Measurements from ENCODE around the gene PPM1F. TPM values are rescaled to one million over a fixed set of nuclear protein-coding genes. Genes with fewer than 3 reads are reported as not detected.

The PPM1F gene
- total and polyA plus RNA-seq, 2 donors (not counting 1 experiment from before 2014, with no cell fraction given) = 12.5 to 37.0 TPM

- DNase-seq (ENCODE audit: low read depth in 2 of 2) = no peak
- no peak overlapping the region for H3K4me3 ChIP-seq (replicated peaks in 1 of 4; ENCODE audit: control extremely low read depth in 1 of 4, insufficient read depth in 1 of 4, low read depth in 3 of 4, low read length in 4 of 4)
- H3K9me3 ChIP-seq (ENCODE audit: control insufficient read depth, insufficient read depth, low read depth, low read length) = no peaks in the 10 kb centered on the region
- no peaks in the 10 kb centered on the region for H3K4me1 ChIP-seq (ENCODE audit: control insufficient read depth, extremely low read depth, insufficient read depth, low read length)
- H3K27me3 ChIP-seq (ENCODE audit: control insufficient read depth, insufficient read depth, low read length) = no peaks in the 10 kb centered on the region
- no peaks in the 10 kb centered on the region for H3K79me2 ChIP-seq (ENCODE audit: control insufficient read depth, insufficient read depth, low read length)
- H4K20me1 ChIP-seq (ENCODE audit: control insufficient read depth, extremely low read depth, insufficient read depth, low read length) = no peaks in the 10 kb centered on the region
- TF ChIP-seq EZH2 (IDR thresholded peaks at IDR 0.05; ENCODE audit: low read length, missing control alignments) = no peak
- no peak for TF ChIP-seq CTCF (conservative IDR thresholded peaks at IDR 0.05 in 1 of 2, IDR thresholded peaks at IDR 0.05 in 1 of 2; ENCODE audit: low read depth in 1 of 2, low read length in 2 of 2)
- no peaks in the 10 kb centered on the region for H3K36me3 ChIP-seq (ENCODE audit: control insufficient read depth, insufficient read depth, low read length)
- H3K9ac ChIP-seq (ENCODE audit: insufficient read depth, low read length) = no peak overlapping the region
- H3K27ac ChIP-seq (ENCODE audit: insufficient read depth, low read length) = no peak overlapping the region
- no peak overlapping the region for H3K4me2 ChIP-seq (ENCODE audit: extremely low read depth, insufficient read depth, low read length)
- H2AFZ ChIP-seq (ENCODE audit: low read length) = no peak overlapping the region
Observed at GRCh38 chr22:21903283-21903682, 49.4 kb downstream of the PPM1F start.

GRCh38 chr22:21902296-21903087, 50.2 kb downstream of the PPM1F start:
- DNase-seq (ENCODE audit: low read depth in 2 of 2) = no peak
- TF ChIP-seq CTCF (conservative IDR thresholded peaks at IDR 0.05 in 1 of 2, IDR thresholded peaks at IDR 0.05 in 1 of 2; ENCODE audit: low read depth in 1 of 2, low read length in 2 of 2) (no peak), EZH2 (IDR thresholded peaks at IDR 0.05; ENCODE audit: low read length, missing control alignments) (no peak)
- H3K9ac ChIP-seq (ENCODE audit: insufficient read depth, low read length) = no peak overlapping the region
- H2AFZ ChIP-seq (ENCODE audit: low read length) = no peak overlapping the region
- H3K4me1 ChIP-seq (ENCODE audit: control insufficient read depth, extremely low read depth, insufficient read depth, low read length) = no peaks in the 10 kb centered on the region
- no peaks in the 10 kb centered on the region for H3K79me2 ChIP-seq (ENCODE audit: control insufficient read depth, insufficient read depth, low read length)
- H3K9me3 ChIP-seq (ENCODE audit: control insufficient read depth, insufficient read depth, low read depth, low read length) = no peaks in the 10 kb centered on the region
- H3K4me2 ChIP-seq (ENCODE audit: extremely low read depth, insufficient read depth, low read length) = no peak overlapping the region
- no peaks in the 10 kb centered on the region for H3K36me3 ChIP-seq (ENCODE audit: control insufficient read depth, insufficient read depth, low read length)
- H3K27me3 ChIP-seq (ENCODE audit: control insufficient read depth, insufficient read depth, low read length) = no peaks in the 10 kb centered on the region
- no peak overlapping the region for H3K27ac ChIP-seq (ENCODE audit: insufficient read depth, low read length)
- no peak overlapping the region for H3K4me3 ChIP-seq (replicated peaks in 1 of 4; ENCODE audit: control extremely low read depth in 1 of 4, insufficient read depth in 1 of 4, low read depth in 3 of 4, low read length in 4 of 4)
- no peaks in the 10 kb centered on the region for H4K20me1 ChIP-seq (ENCODE audit: control insufficient read depth, extremely low read depth, insufficient read depth, low read length)

- Histone ChIP-seq H3K27me3 (ENCODE audit: control insufficient read depth, insufficient read depth, low read length) (no peaks in the 10 kb centered on the region), H3K36me3 (ENCODE audit: control insufficient read depth, insufficient read depth, low read length) (no peaks in the 10 kb centered on the region), H3K4me2 (ENCODE audit: extremely low read depth, insufficient read depth, low read length) (no peak overlapping the region), H3K9me3 (ENCODE audit: control insufficient read depth, insufficient read depth, low read depth, low read length) (no peaks in the 10 kb centered on the region), H2AFZ (ENCODE audit: low read length) (no peak overlapping the region), H3K79me2 (ENCODE audit: control insufficient read depth, insufficient read depth, low read length) (no peaks in the 10 kb centered on the region), H3K9ac (ENCODE audit: insufficient read depth, low read length) (no peak overlapping the region), H3K4me3 (replicated peaks in 1 of 4; ENCODE audit: control extremely low read depth in 1 of 4, insufficient read depth in 1 of 4, low read depth in 3 of 4, low read length in 4 of 4) (no peak overlapping the region), H4K20me1 (ENCODE audit: control insufficient read depth, extremely low read depth, insufficient read depth, low read length) (no peaks in the 10 kb centered on the region), H3K4me1 (ENCODE audit: control insufficient read depth, extremely low read depth, insufficient read depth, low read length) (no peaks in the 10 kb centered on the region), H3K27ac (ENCODE audit: insufficient read depth, low read length) (no peak overlapping the region)
- DNase-seq (ENCODE audit: low read depth in 2 of 2) = no peak
- no peak for TF ChIP-seq EZH2 (IDR thresholded peaks at IDR 0.05; ENCODE audit: low read length, missing control alignments)
- no peak for TF ChIP-seq CTCF (conservative IDR thresholded peaks at IDR 0.05 in 1 of 2, IDR thresholded peaks at IDR 0.05 in 1 of 2; ENCODE audit: low read depth in 1 of 2, low read length in 2 of 2)
Observed at GRCh38 chr22:21898354-21898896, 54.2 kb downstream of the PPM1F start.
